GM21367 (cell line): Measurements from ENCODE around the gene TGIF1.
"Not testable (repeated sequence)": the region's sequence is repeated elsewhere in the genome, so short reads cannot be mapped to it uniquely, and the experiment has no call there.

Source experiments
- ATAC-seq: cut with Tn5 transposase; IDR thresholded peaks from one replicate; pipeline ENCODE4 v1.9.1; 2021; ENCODE audit not compliant: unreplicated experiment

Gene TGIF1

DNA sequence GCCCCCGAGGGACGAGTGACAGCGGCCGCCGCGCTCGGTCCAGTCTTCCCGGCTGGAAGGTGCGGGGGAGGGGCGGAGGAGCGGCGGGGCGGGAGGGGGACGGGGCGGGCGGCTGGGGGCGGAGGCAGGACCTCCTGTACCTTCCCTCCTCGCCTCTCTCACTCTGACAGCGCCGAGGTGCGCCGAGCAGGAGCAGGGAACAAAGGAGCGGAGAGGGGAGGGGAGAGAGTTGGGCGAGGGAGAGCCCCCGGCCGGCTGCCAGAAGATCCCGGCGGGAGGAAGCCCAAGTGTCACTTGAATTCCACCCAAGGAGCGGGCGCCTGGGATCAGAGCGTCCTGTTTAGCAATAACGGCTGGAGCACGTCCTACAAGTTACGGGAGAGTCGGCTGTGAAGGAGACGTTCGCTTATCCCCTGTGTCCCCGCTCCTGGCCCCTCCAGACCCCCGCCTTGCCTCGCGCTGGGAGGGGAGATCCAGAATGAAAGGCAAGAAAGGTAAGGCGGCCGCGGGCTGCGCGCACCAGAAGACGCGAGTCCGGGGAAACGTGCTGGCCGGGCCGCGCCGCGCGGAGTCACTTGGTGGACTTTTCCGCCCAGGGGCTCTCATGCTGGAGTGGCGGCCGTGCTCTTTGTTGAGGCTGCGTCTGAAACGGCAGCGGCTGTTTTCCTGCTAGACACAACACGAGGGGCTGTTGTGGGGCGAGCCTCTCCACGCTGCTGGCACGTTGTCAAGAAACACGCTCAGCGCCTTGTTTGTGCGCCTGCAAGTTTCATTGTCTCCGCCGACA, at the start of gene TGIF1:
Gene TGIF1 (plus strand): TSS at position 161 of the 787 bp plus-strand sequence. CDS start 318 bp downstream, at position 479.
- ATAC-seq: no peak

DNA sequence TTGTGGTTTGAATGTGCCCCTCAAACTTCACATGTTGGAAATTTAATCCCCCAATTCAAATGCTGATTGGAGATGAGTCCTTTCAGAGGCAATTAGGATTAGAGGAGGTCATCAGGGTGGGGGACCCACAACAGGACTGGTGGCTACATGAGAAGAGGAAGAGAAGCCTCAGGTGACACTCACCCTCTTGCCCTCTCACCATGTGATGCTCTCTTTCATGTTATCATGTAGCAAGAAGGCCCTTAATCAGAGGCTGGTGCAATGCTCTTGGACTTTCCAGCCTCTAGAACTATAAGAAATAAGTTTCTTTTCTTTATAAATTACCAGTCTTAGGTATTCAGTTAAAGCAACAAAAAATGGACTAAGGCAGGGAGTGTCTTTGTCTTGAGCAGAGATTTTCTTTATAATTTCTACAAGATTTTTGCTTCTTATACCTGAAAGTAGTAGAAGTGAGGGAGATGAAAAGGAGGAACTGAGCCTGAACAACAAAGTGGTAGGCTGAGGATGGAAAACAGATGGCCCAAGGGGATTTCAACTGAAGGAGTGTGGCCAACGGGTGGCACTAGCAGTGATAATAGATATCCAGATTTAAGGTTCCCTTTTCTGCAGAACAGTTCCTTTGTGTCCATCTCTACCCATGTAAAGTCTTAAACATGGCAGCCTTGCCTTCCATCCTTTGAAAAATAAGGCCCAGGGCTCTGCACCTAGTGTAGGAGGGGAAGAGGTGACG, 49.2 kb upstream of the TGIF1 start:
- ATAC-seq: no peak

DNA sequence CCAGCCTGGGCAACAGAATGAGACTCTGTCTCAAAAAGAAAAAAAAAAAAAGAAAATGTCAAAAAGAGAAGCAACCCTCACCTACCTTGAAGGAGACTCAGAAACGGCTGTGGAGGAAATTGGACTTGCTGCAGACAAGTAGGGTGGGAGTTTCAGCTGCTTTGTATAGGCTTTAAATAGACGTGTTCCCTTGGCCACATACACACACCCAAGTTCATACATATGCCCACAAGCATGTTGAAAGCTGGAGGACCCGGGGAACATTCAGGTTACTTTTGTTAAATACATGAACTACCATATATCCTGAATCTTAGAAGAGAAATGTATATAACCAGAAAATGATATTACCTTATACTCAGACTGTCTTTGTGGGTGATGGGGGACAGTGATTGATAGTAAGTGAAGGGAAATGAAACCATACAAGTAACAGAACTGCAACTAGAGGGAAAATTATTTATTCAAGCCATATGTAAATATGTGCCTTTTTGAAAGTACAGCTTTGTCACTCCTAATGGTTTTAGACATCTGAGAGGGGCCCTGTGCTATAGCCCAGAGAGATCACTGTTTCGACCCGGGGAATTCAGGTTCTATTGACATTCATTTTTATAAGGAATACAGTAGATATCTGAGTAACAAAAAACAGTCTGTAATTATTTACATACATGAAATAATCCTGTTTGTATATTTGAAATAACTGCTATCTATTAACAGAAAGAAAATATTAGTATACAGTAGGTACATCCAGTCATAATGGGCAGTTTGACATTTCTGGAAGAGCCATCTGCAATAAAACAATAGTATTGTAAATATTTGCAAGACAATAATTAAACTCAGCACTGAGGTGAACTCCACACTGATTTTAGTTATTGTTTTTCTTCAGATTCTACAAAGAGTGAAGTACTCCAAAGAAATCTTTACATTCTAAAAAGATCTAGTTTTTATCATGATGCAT, 48.0 kb upstream of the TGIF1 start:
- ATAC-seq: peak; percentile 89

DNA sequence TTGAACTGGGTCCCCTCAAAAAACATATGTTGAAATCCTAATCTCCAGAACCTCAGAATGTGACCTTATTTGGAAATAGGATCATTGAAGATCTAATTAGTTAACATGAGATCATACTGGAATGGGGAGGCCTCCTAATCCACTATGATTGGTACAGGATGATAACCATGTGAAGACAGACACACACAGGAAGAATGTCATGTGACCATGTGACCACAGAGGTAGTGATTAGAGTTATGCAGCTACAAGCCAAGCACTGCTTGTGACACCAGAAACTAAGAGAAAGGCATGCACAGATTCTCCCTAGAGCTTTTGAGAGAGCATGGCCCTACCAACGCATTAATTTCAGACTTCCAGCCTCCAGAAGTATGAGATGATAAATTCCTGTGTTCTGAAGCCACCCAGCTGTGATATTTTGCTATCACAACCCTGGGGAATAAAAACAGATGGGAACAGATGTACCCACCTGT, 47.0 kb upstream of the TGIF1 start:
- no peak for ATAC-seq

DNA sequence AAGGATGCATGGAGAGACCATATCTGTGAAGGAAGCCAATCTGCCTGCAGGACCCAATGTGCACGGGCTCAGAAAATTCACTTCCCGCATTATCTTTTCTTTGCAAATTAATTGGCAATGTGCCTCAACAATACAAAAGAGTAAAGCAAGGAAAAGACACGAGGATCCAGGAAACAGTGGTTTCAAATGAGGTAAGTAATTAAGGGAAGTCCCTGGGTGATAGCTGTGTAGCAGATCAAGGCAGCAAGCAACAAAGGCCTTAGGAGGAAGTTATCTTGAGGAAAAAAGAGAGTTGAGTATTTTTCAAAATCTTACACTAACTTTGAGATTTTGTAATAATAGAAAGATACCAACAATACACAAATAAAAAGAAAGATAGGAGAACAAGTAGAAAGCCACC, 44.3 kb upstream of the TGIF1 start:
- no peak for ATAC-seq

DNA sequence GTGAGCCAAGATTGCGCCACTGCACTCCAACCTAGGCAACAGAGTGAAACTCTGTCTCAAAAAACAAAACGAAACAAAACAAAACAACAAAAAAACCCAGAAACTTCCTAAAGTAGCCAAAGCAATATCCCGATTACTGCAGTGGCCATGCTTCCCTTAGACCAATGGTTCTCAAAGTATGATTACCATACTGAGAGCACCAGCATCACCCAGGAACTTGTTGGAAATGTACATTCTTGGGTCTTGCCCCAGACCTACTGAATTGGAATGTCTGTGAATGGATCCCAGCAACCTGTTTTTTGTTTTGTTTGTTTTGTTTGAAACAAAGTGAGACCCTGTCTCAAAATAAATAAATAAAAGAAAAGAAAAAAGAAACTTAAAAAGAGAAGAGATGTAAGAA, 41.9 kb upstream of the TGIF1 start:
- ATAC-seq: no peak

DNA sequence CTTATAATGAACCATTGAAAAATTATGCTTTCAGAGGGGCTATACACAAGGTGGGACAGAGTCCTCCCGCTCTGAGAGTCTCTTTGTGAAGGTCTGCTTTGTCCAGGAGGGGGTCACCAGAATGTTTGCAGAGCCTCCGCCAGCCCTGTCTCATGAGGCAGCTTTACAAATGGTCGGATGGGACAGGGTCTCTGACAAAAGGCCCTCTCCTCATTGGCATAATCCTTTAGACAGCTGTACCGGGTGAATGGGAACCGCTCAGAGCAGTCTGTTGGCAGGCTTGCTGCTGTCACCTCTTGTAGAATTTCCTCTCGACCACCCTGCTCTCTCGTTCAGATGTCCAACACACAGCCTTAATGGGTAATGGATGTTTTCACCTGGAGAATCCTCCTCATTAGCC, 40.2 kb upstream of the TGIF1 start:
- ATAC-seq: no peak

DNA sequence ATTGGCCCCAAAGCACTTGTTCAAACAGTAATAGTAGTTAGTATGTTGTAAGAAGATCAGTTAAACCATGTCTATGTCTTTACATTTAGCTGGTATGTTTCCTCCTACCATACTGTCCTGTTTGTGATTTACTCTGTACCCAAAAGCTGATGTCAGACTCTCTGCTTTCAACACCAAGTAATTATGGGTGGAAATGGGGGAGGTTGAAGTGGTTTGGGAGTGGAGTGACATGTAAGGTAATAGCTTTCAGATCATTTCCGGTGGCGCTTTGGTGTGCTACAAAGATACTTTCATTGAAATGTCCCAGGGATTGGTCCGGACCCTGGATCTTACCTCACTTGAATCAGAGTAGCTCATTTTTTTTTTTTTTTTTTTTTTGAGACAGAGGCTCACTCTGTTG, 39.7 kb upstream of the TGIF1 start:
- no peak for ATAC-seq

DNA sequence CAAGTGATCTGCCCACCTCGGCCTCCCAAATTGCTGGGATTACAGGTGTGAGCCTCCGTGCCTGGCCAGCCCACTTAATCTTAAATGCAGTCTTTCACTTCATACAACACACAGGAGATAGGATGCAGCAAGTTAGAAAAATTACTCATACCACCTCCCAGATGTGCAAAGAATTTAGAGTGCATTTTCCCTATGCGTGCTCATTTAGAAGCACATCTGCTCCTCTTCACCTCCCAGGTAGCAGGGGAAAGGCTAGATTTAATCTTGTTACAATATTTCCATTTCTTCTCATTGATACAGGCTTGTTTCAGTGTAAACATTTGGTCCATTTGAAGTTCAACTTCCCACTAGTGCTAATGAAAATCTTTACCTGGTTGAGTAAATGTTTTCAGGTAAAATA, 39.1 kb upstream of the TGIF1 start:
- not testable (repeated sequence) for ATAC-seq

DNA sequence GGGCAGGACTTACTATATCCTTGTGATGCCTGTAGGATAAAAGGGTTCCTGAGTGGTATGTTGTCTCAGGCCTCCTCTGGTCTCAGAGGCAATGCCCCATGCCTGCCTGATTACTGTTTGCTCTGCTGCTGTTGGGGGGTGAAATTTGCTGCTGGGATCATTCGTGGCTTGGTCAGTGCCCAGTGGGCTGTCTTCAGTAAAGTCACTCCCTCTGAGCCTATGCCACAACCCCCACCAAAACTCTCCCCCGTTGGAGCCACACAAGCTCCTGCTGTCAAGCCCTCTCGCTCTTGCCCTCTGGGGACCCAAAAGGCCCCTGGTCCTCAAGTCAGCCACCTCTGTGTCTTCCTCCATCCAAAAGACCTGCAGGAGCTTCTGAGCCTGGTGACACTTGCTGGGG, 38.6 kb upstream of the TGIF1 start:
- ATAC-seq: no peak

DNA sequence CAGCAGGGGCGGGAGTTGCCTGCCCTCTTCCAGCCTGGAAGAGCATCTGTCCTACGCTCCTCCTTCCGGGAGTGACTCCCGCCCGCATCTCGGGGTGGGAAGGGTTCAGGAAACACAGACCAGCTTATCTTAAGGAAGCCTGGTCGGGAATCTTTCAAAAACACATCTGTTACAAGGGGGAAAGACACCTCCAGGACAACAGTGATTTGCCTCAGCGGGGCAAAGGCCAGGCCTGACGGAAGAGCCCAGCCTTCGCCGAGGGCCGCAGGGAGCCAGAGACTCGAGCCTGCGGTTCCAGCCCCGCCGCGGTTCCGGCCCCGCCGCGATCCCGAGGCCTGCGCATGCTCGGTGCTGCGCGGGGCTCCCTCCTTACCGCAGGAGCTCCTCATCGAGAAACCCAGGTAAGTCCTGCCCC, 38.1 kb upstream of the TGIF1 start:
- ATAC-seq: no peak

DNA sequence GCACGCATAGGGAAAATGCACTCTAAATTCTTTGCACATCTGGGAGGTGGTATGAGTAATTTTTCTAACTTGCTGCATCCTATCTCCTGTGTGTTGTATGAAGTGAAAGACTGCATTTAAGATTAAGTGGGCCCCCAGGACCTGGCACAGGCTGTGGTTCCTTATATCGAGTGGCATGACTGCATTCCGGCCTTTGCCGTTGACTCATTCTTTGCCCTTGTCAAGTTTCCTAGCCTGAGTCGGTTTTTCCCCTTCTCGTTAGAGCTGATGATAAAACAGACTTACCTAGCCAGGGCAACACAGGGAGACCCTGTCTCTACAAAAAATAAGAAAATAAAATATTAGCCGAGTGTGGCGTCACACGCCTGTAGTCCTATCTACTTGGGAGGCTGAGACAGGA, 37.4 kb upstream of the TGIF1 start:
- not testable (repeated sequence) for ATAC-seq

DNA sequence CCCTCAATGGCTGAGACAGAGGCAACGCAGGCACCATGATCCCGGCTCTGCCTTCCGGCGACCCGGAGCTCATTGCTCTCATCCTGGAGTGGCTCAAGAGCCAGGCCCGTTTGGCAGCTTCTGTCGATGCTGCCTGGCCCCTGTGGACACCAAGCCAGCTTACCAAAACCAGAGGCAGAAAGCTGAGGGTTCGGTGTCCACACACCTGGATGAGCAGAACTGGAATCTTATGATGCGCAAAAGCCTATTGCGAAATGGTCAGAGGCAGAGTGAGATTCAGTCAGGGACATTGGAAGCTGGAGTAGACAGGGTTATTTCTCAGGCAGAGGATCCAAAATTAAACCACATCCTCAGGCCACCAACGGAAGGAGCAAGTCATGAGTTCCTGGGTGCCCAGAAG, 34.9 kb upstream of the TGIF1 start:
- ATAC-seq: no peak

DNA sequence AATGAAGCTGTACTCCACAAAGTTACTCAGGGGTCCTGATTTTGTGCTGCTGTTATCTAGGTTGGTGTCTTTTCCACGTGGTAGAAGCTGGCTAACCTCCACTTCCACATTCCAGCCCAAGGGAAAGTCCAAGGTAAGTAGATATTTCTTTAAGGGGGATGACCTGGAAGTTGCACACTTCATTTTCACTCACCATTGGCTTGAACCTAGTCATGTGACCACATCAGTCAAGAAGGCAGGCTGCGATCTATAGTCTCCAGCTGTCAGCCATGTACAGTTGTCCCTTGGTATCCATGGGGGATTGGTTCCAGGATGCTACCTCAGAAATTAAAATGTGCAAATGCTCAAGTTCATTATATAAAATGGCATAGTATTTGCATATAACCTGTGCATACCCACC, 31.9 kb upstream of the TGIF1 start:
- no peak for ATAC-seq

DNA sequence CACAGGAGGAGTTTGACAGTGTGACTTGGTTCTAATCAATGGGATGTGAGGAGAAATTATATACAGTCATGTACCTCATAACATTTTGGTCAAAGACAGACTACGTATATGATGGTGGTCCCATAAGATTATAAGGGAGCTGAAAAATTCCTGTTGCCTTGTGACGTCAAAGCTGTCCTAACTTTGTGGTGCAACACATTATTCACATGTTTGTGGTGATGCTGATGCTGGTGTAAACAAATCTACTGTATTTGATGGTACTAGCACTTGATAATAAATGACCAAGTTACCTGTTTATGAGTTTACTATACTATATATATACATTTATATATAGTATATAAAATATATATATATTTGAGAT, 29.1 kb upstream of the TGIF1 start:
- no peak for ATAC-seq

DNA sequence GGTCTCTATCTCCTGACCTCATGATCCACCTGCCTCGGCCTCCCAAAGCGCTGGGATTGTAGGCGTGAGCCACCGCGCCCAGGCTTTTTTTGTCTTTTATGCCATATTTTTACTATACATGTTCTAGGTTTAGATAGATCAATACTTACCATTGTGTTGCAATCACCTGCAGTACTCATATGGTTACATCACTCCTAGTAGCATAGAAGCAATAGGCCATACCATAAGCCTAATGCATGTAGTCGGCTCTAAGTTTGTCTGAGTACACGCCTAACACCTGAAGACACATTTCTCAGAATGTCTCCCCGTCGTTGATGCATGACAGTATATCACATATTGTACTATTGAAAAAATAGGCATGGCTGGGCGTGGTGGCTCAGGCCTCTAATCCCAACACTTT, 27.1 kb upstream of the TGIF1 start:
- no peak for ATAC-seq

DNA sequence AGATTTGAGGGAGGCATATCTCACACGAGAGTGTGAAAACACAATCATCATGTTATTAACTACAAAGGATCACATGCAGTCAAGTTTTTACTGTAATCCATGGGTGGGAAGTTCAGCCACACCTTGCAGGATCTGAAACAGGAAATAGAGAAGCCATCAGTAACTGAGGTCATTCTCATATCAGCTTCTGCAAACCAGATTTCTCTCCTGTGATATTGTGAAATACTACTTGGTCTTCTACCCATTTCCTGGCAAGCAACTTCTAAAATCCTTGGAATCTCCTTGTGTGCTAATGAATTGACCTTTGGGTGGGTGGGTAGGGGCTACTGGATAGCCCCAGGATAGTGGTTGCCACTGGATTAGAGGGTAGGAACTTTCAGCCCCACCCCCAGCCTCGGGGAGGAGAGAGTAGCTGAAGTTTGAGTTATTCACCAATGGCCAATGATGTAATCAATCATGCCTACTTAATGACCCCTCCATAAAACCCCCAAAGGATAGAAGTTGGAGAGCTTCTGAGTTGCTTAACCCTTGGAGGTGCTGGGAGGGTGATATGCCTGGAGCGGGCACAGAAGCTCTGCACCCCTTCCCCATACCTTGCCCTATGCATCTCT, 25.6 kb upstream of the TGIF1 start:
- no peak for ATAC-seq

DNA sequence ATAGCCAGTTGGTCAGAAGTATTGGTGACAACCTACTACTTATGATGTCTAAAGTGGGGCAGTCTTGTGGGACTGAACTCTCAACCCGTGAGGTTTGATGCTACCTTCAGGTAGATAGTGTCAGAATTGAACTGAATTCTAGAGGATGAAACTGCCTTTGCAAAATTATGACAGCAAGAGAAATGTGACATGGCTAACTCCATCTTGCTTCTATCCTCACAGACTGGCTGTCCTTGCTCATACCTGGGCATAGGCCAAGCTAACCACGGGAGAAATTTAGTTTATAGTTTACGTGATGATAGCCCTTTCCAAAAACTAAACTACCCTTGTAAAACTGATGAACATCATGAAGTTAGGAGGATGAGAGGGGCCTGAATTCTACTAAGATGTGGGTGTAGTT, 24.9 kb upstream of the TGIF1 start:
- no peak for ATAC-seq

DNA sequence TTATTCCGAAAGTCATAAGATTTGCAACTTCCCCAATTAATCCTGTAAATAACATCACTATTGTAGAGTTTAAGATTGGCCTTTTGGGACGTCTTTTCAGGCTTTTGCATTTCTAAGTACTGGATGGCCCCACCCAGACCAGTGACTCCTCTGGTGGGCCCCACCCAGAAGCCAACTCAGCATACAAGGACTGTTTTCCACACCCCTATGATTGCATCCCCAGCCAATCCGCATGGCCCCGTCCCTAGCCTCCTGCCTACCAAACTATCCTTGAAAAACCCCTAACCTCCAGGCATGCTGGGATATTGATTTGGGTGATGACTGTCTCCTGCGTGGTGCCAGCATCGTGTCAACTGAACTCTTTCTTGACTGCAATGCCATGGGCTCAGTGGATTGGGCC, 24.5 kb upstream of the TGIF1 start:
- no peak for ATAC-seq

DNA sequence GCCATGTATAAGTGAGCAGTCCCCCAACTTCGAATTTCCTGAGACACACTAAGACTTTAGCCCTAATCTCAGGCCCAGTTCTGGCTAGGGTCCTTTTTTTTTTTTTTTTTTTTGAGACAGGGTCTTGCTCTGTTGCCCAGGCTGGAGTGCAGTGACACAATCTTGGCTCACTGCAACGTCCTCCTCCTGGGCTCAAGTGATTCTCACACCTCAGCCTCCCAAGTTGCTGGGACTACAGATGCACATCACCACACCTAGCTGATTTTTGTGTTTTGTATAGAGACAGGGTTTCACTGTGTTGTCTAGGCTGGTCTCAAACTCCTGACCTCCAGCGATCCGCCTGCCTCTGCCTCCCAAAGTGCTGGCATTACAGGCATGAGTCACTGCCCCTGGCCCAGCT, 23.9 kb upstream of the TGIF1 start:
- no peak for ATAC-seq

DNA sequence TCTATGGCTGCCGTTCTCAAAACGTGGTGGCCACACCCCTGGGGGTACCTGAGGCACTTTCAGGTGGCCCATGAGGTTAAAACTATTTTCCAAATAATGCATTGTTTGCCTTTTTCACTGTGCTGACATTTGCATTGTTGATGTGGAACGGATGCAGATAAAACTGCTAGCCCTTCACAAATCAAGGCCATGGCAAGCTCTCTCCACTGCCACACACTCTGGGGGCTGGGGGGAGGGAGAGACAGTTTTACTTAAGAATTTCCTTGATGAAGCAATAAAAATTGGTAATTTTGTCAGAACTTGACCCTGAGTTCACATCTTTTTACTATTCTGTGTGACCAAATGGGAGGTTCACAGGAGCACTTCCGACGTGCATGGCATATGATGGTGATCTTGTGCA, 22.0 kb upstream of the TGIF1 start:
- no peak for ATAC-seq
